K562 (cell line): ENCODE results near the gene TMEM205. TPM values are rescaled to one million over a fixed set of nuclear protein-coding genes. Genes with fewer than 3 reads are reported as not detected.

Experiments
- ATAC-seq: fragments of 200-7000 bp; cut with Tn5 transposase; 3 replicates; pipeline ENCODE4 v1.9.1; 2020; ENCODE audit warnings: moderate library complexity
- BruUV-seq: library from RNA; stranded (reverse); fragments of 400-500 nt; replicated peaks from 2 replicates; lab custom pipeline; 2021; lab: Mats Ljungman, UMichigan
- CTCF ChIA-PET: fragments of 300-600 bp; formaldehyde crosslinking; extraction: SDS; loops from one replicate; lab custom pipeline; 2021; ENCODE audit warnings: low intra/inter-chr PET ratio; lab: Yijun Ruan, JAX
- POLR2A ChIA-PET: fragments of 300-600, 350-650 bp; sonication (Branson Sonifier 250); formaldehyde crosslinking; extraction: SDS; loops from one replicate; lab custom pipeline; 2021; ENCODE audit warnings: antibody characterized with exemption, inconsistent platforms; lab: Yijun Ruan, JAX
- DNase-seq, 4 experiments: peaks; one replicate each; pipeline versions ENCODE4 v3.0.0 to v3.0.0-alpha.2; 2011 to 2018; ENCODE audit warnings: low spot score in 3 of 4, mixed read lengths in 3 of 4; ENCODE audit errors: extremely low read depth in 1 of 4
- FAIRE-seq: peaks from 2 replicates; lab custom pipeline; 2011; peaks lifted over from hg19 to GRCh38; lab: Jason Lieb, UNC
- H2AFZ ChIP-seq: 2 replicates; pipeline ENCODE4 v1.6.0; 2011; ENCODE audit warnings: low read depth, low read length, control low read depth, inconsistent platforms
- H3K27ac ChIP-seq: fragments of 200-600 bp; 3 replicates; pipeline ENCODE4 v1.8.0; 2011; ENCODE audit warnings: low read depth, mild to moderate bottlenecking, control low read depth, inconsistent platforms, low read length, moderate library complexity, mixed read lengths; ENCODE audit errors: extremely low read depth
- H3K27me3 ChIP-seq, 2 experiments: fragments of 300-600 bp in 1 of 2; 2 replicates in 1 of 2; 3 replicates in 1 of 2; pipeline versions ENCODE4 v1.6.0 to v1.8.0; 2011; ENCODE audit warnings: inconsistent platforms in 2 of 2, low read length in 2 of 2, mild to moderate bottlenecking in 1 of 2, mixed read lengths in 1 of 2, moderate library complexity in 1 of 2; ENCODE audit not compliant: control insufficient read depth in 2 of 2, insufficient read depth in 2 of 2
- H3K36me3 ChIP-seq: fragments of 300-600 bp; 3 replicates; pipeline ENCODE4 v1.8.0; 2011; ENCODE audit warnings: mild to moderate bottlenecking, low read length, inconsistent platforms; ENCODE audit not compliant: control insufficient read depth, insufficient read depth
- H3K4me1 ChIP-seq, 2 experiments: fragments of 200-600 bp in 1 of 2; replicated peaks in 1 of 2; 2 replicates in 1 of 2; 3 replicates in 1 of 2; pipeline versions ENCODE4 v1.5.1 to v1.8.0; 2011; ENCODE audit warnings: inconsistent platforms in 2 of 2, low read length in 2 of 2, mild to moderate bottlenecking in 1 of 2, mixed read lengths in 1 of 2, moderate library complexity in 1 of 2; ENCODE audit not compliant: control insufficient read depth in 2 of 2, insufficient read depth in 2 of 2
- H3K4me2 ChIP-seq: 2 replicates; pipeline ENCODE4 v1.6.1; 2011; ENCODE audit warnings: low read length, control low read depth, inconsistent platforms, mixed read lengths; ENCODE audit not compliant: insufficient read depth
- H3K4me3 ChIP-seq: fragments of 200-600 bp; sonication (generic), shearing (Covaris generic); 2 replicates; pipeline ENCODE4 v1.5.1; 2016; ENCODE audit warnings: control low read depth, inconsistent platforms
- H3K79me2 ChIP-seq: fragments of 200-600 bp; 3 replicates; pipeline ENCODE4 v1.8.0; 2011; ENCODE audit warnings: low read length, inconsistent platforms; ENCODE audit not compliant: control insufficient read depth, insufficient read depth
- H3K9ac ChIP-seq, 2 experiments: 2 replicates each; pipeline versions ENCODE4 v1.6.0 to v1.6.1; 2011; ENCODE audit warnings: low read depth in 2 of 2, low read length in 2 of 2, control low read depth in 1 of 2, inconsistent platforms in 1 of 2, mild to moderate bottlenecking in 1 of 2, mixed read lengths in 1 of 2; ENCODE audit not compliant: insufficient read depth in 1 of 2
- H3K9me1 ChIP-seq: one replicate; pipeline ENCODE4 v1.6.0; 2011; ENCODE audit warnings: inconsistent platforms, mild to moderate bottlenecking, low read length, moderate library complexity; ENCODE audit not compliant: control insufficient read depth, insufficient read depth
- H3K9me3 ChIP-seq: replicated peaks from 2 replicates; pipeline ENCODE4 v1.5.1; 2011; ENCODE audit warnings: low read depth, low read length, inconsistent platforms; ENCODE audit not compliant: control insufficient read depth, insufficient read depth
- H4K20me1 ChIP-seq: replicated peaks from 2 replicates; pipeline ENCODE4 v1.6.1; 2011; ENCODE audit warnings: low read length, inconsistent platforms, mixed read lengths; ENCODE audit not compliant: control insufficient read depth, insufficient read depth
- ARID1B ChIP-seq: fragments of 450-650 bp; IDR thresholded peaks from 2 replicates; pipeline ENCODE4 v1.6.1; 2016; ENCODE audit warnings: antibody characterized with exemption, mild to moderate bottlenecking, inconsistent platforms
- CTBP1 ChIP-seq: fragments of 450-650 bp; IDR thresholded peaks from 2 replicates; pipeline ENCODE4 v1.6.1; 2016; ENCODE audit warnings: borderline replicate concordance
- HIVEP1 ChIP-seq: fragments of 250-450 bp; sonication (Bioruptor Pico); IDR thresholded peaks from 2 replicates; pipeline ENCODE4 v1.4.0; 2020; ENCODE audit warnings: mild to moderate bottlenecking
- JUNB ChIP-seq: fragments of 450-650 bp; formaldehyde crosslinking; conservative IDR thresholded peaks from 2 replicates; pipeline ENCODE4 v1.4.0; 2020; ENCODE audit warnings: mild to moderate bottlenecking
- KLF16 ChIP-seq: IDR thresholded peaks from 2 replicates; pipeline ENCODE4 v1.6.1; 2016; ENCODE audit warnings: antibody characterized with exemption
- MCM2 ChIP-seq: fragments of 450-650 bp; IDR thresholded peaks from 2 replicates; pipeline ENCODE4 v1.6.1; 2017; ENCODE audit warnings: low read depth, mild to moderate bottlenecking
- NR1H2 ChIP-seq: sonication (generic); formaldehyde crosslinking; IDR thresholded peaks from 2 replicates; pipeline ENCODE4 v1.4.0; 2020; ENCODE audit warnings: mild to moderate bottlenecking, missing genetic modification reagents
- NR3C1 ChIP-seq: sonication (generic); formaldehyde crosslinking; IDR thresholded peaks from 2 replicates; pipeline ENCODE4 v1.8.1; 2022; ENCODE audit warnings: missing genetic modification reagents
- PHF8 ChIP-seq: fragments of 200-600 bp; sonication (generic); IDR thresholded peaks from 2 replicates; pipeline ENCODE4 v1.6.1; 2012; ENCODE audit warnings: mixed run types, mild to moderate bottlenecking, inconsistent platforms, low read length, moderate library complexity, borderline replicate concordance
- RBFOX2 ChIP-seq: fragments of 200-400 bp; formaldehyde crosslinking; IDR thresholded peaks from 2 replicates; pipeline ENCODE4 v1.6.1; 2017; ENCODE audit warnings: low read depth, mild to moderate bottlenecking, low read length, moderate library complexity
- RBM25 ChIP-seq: fragments of 200-400 bp; formaldehyde crosslinking; IDR thresholded peaks from 2 replicates; pipeline ENCODE4 v1.6.1; 2018; ENCODE audit warnings: low read length, low read depth, moderate library complexity; ENCODE audit not compliant: severe bottlenecking
- SPI1 ChIP-seq: IDR thresholded peaks from 2 replicates; pipeline ENCODE4 v1.6.1; 2011; ENCODE audit warnings: low read depth, low read length, control low read depth, borderline replicate concordance
- XRCC3 ChIP-seq: fragments of 450-650 bp; IDR thresholded peaks from 2 replicates; pipeline ENCODE4 v1.6.1; 2017; ENCODE audit warnings: mild to moderate bottlenecking, moderate library complexity
- ZFP36 ChIP-seq: fragments of 150-350 bp; IDR thresholded peaks from 2 replicates; pipeline ENCODE4 v1.6.1; 2018; ENCODE audit warnings: low read length, low read depth; ENCODE audit not compliant: partially characterized antibody
- ZNF121 ChIP-seq: sonication (generic); formaldehyde crosslinking; conservative IDR thresholded peaks from 2 replicates; pipeline ENCODE4 v1.8.0; 2022; ENCODE audit warnings: missing genetic modification reagents
- ZNF699 ChIP-seq: fragments of 250-450 bp; sonication (Bioruptor Pico); IDR thresholded peaks from 2 replicates; pipeline ENCODE4 v1.8.0; 2021; ENCODE audit warnings: mild to moderate bottlenecking, moderate library complexity; ENCODE audit not compliant: insufficient replicate concordance
- WGBS: fragments of 100-300 bp; shearing (Covaris generic); methylation state at CpG from one replicate; pipeline ENCODE4 v1.1.6; 2016; ENCODE audit warnings: low coverage, mixed read lengths; ENCODE audit not compliant: insufficient coverage; ENCODE audit errors: missing lambda C conversion rate; 5-methylcytosine and 5-hydroxymethylcytosine counted together
- in situ Hi-C: fragments of 300-500 bp; cut with MboI; formaldehyde crosslinking; loops from 4 replicates; pipeline ENCODE4 v1.15.0; 2018; ENCODE audit warnings: inconsistent platforms, mixed read lengths
- intact Hi-C: fragments of 100-400 bp; cut with micrococcal nuclease; formaldehyde crosslinking; loops from 2 replicates; pipeline ENCODE4 v1.14.2; 2022
- polyA plus RNA-seq, 8 experiments: library from polyadenylated mRNA; depleted of rRNA in 4 of 8; stranded (reverse) in 5 of 8; unstranded in 3 of 8; fragments of >200 nt; fragmentation: Nextera tagmentation in 2 of 8; fragmentation: Illumina TruSeq in 1 of 8; extraction: Ambion mirVana in 2 of 8; extraction: Trizol in 1 of 8; gene quantifications; 2 replicates each; pipeline versions ENCODE4 v1.2.1 to v1.2.3, GENCODE V29; 2011 to 2014; ENCODE audit warnings: inconsistent platforms in 1 of 8, missing spikeins in 1 of 8
- total RNA-seq, 7 experiments: library from RNA; depleted of rRNA in 6 of 7; stranded (reverse); fragments of >200 nt in 6 of 7; fragmentation: Illumina TruSeq in 2 of 7; extraction: Trizol in 2 of 7; gene quantifications; 2 replicates each; pipeline versions ENCODE4 v1.2.1 to v1.2.3, GENCODE V29; 2011 to 2021; ENCODE audit warnings: low replicate concordance in 1 of 7
- TF ChIP-seq, protein P1 (sequence below): conservative IDR thresholded peaks from 2 replicates; pipeline ENCODE4 v1.6.1; 2011; ENCODE audit warnings: low read depth, mild to moderate bottlenecking, low read length; ENCODE audit not compliant: control insufficient read depth

Gene TMEM205
- total and polyA plus RNA-seq, 9 of the 15 experiments (the other 6 are each of a cell fraction or from before 2014, with no cell fraction given): 21.3 to 81.5 (median 44.1) TPM

DNA sequence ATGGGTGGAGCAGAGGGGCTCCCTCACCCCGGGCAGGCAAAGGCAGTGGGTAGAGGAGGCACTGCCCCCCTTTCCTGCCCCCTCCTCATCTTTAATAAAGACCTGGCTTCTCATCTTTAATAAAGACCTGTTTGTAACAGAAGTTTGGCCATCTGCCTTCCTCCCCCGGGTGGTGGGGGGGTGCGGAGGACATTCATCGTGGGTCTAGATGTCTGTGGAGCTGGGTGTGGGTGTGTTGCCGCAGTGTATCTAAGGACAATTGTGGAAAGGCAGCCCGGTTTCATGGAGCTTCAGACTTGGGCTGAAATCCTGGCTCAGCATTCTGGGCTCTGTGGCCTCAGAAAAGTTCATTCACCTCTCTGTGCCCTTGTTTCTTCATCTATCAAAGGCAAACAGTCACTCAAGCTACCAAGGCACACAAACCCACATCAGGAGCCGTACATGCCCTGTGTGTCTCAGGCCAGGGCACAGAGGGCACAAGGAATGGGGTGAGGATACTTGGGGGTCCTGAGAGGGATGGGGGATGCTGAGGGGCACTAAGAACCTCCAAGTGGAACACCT lies 19.6 kb upstream of the TMEM205 start:
- Histone ChIP-seq H3K4me2 (no peak overlapping the region), H3K9me3 (no peaks in the 10 kb centered on the region), H3K4me1 (peaks cover 10 to 26% of the 10 kb centered on the region in 2 experiments; a peak in 4 of 5 replicates), H3K4me3 (no peak overlapping the region), H3K9ac (no peak overlapping the region), H3K27me3 (no peaks in the 10 kb centered on the region), H4K20me1 (no peaks in the 10 kb centered on the region; the same call in 1 of the 2 replicates), H3K79me2 (no peaks in the 10 kb centered on the region), H3K9me1 (peaks cover 4% of the 10 kb centered on the region), H3K36me3 (peaks cover 6% of the 10 kb centered on the region; the same call in 1 of the 3 replicates), H2AFZ (no peak overlapping the region), H3K27ac (no peak overlapping the region)
- ChIA-PET CTCF (no interaction called here), POLR2A (interaction anchor here (0.6 to 1.4 kb wide), 2 partner anchors 19 to 49 kb away, joined by 3 to 4 read pairs; partner anchors contain the start of genes CCDC159 and TMEM205)
- peak in 1 of 4 experiments; percentile 5 for DNase-seq
- BruUV-seq: no TSS peak
- no peak for ATAC-seq
- intact Hi-C loops (no loop called here), in situ Hi-C loops (no loop called here)
- TF ChIP-seq ZFP36 (peak; percentile 51), RBM25 (peak; percentile 10), SPI1 (no peak)
- 51% methylated on average over 6 of the region's 7 CpGs for WGBS
- no peak for FAIRE-seq

DNA sequence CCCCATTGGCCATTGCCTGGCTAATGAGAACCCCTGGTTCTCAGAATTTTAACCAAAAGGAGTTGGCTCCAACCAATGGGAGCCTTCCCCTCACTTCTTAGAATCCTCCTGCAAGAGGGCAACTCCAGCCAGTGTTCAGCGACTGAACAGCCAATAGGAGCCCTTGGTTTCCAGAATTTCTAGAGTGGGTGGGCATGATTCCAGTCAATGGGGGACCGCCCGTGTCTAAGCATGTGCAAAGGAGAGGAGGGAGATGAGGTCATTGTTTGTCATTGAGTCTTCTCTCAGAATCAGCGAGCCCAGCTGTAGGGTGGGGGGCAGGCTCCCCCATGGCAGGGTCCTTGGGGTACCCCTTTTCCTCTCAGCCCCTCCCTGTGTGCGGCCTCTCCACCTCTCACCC lies 18.9 kb upstream of the TMEM205 start:
- ChIA-PET CTCF (no interaction called here), POLR2A (interaction anchor here (1.4 to 4.4 kb wide), 2 partner anchors 10 to 19 kb away, joined by 3 to 36 read pairs; partner anchors contain the start of genes CCDC159, SWSAP1 and TMEM205)
- no peaks in the 10 kb centered on the region for H3K27me3 ChIP-seq
- FAIRE-seq: no peak
- H2AFZ ChIP-seq: no peak overlapping the region
- no peaks in the 10 kb centered on the region; the same call in 1 of the 2 replicates for H4K20me1 ChIP-seq
- peak in 1 of 4 experiments; percentile 5 for DNase-seq
- H3K4me3 ChIP-seq: no peak overlapping the region
- in situ Hi-C loops: no loop called here
- BruUV-seq: TSS peak; percentile 60
- H3K36me3 ChIP-seq: peaks cover 6% of the 10 kb centered on the region; the same call in 1 of the 3 replicates
- H3K4me1 ChIP-seq: peaks cover 10 to 26% of the 10 kb centered on the region in 2 experiments; a peak in 4 of 5 replicates
- intact Hi-C loops: no loop called here
- H3K27ac ChIP-seq: no peak overlapping the region
- peaks cover 4% of the 10 kb centered on the region for H3K9me1 ChIP-seq
- H3K9ac ChIP-seq: no peak overlapping the region
- no peaks in the 10 kb centered on the region for H3K79me2 ChIP-seq
- no peak for ATAC-seq
- H3K9me3 ChIP-seq: no peaks in the 10 kb centered on the region
- WGBS: 47% methylated on average over 4 of the region's 5 CpGs
- H3K4me2 ChIP-seq: no peak overlapping the region
- TF ChIP-seq NR1H2 (CRISPR knock-in tag) (no peak), NR3C1 (CRISPR knock-in tag) (no peak), KLF16 (no peak), JUNB (CRISPR knock-in tag) (no peak), HIVEP1 (CRISPR knock-in tag) (no peak), MCM2 (no peak), XRCC3 (no peak), ZNF121 (CRISPR knock-in tag) (no peak), ZNF699 (no peak), ARID1B (no peak), CTBP1 (no peak), PHF8 (no peak), RBFOX2 (no peak)
- TF ChIP-seq, protein P1, sequence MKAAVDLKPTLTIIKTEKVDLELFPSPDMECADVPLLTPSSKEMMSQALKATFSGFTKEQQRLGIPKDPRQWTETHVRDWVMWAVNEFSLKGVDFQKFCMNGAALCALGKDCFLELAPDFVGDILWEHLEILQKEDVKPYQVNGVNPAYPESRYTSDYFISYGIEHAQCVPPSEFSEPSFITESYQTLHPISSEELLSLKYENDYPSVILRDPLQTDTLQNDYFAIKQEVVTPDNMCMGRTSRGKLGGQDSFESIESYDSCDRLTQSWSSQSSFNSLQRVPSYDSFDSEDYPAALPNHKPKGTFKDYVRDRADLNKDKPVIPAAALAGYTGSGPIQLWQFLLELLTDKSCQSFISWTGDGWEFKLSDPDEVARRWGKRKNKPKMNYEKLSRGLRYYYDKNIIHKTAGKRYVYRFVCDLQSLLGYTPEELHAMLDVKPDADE: no peak
